Astrocyte (in vitro differentiated cells and primary cell): Measurements from ENCODE around the gene PTTG1. TPM values are rescaled to one million over a fixed set of nuclear protein-coding genes. Genes with fewer than 3 reads are reported as not detected.

ENCODE experiments used
- DNase-seq: peaks from one replicate; pipeline ENCODE4 v3.0.0-alpha.2; 2010; ENCODE audit warnings: low read depth
- FAIRE-seq: peaks from 2 replicates; lab custom pipeline; 2011; peaks lifted over from hg19 to GRCh38; lab: Jason Lieb, UNC
- H2AFZ ChIP-seq: 2 replicates; pipeline ENCODE4 v1.6.0; 2012; ENCODE audit warnings: low read depth, low read length, inconsistent platforms
- H3K27ac ChIP-seq: 2 replicates; pipeline ENCODE4 v1.5.1; 2011; ENCODE audit warnings: low read depth, low read length, inconsistent platforms
- H3K27me3 ChIP-seq: 2 replicates; pipeline ENCODE4 v1.6.0; 2011; ENCODE audit warnings: low read length, inconsistent platforms; ENCODE audit not compliant: insufficient read depth
- H3K36me3 ChIP-seq: 2 replicates; pipeline ENCODE4 v1.5.1; 2011; ENCODE audit warnings: low read length, inconsistent platforms; ENCODE audit not compliant: insufficient read depth
- H3K4me1 ChIP-seq: 2 replicates; pipeline ENCODE4 v1.5.1; 2011; ENCODE audit warnings: low read length, inconsistent platforms; ENCODE audit not compliant: insufficient read depth
- H3K4me2 ChIP-seq: 2 replicates; pipeline ENCODE4 v1.6.0; 2012; ENCODE audit warnings: low read length, inconsistent platforms
- H3K4me3 ChIP-seq: 2 replicates; pipeline ENCODE4 v1.5.1; 2011; ENCODE audit warnings: low read depth, mild to moderate bottlenecking, low read length, inconsistent platforms; ENCODE audit not compliant: insufficient read depth
- H3K79me2 ChIP-seq: 2 replicates; pipeline ENCODE4 v1.6.0; 2012; ENCODE audit warnings: mild to moderate bottlenecking, low read length, inconsistent platforms; ENCODE audit not compliant: insufficient read depth
- H3K9ac ChIP-seq: 2 replicates; pipeline ENCODE4 v1.6.0; 2012; ENCODE audit warnings: mild to moderate bottlenecking, low read length, inconsistent platforms
- H3K9me3 ChIP-seq: 2 replicates; pipeline ENCODE4 v1.5.1; 2012; ENCODE audit warnings: low read depth, mild to moderate bottlenecking, low read length, inconsistent platforms; ENCODE audit not compliant: insufficient read depth
- H4K20me1 ChIP-seq: 2 replicates; pipeline ENCODE4 v1.6.0; 2012; ENCODE audit warnings: low read length, inconsistent platforms; ENCODE audit not compliant: insufficient read depth
- H3K27ac Mint-ChIP-seq: one replicate; pipeline ENCODE4 v1.8.0; 2021; ENCODE audit warnings: mild to moderate bottlenecking, mixed read lengths; ENCODE audit not compliant: unreplicated experiment
- H3K27me3 Mint-ChIP-seq: one replicate; pipeline ENCODE4 v1.8.0; 2021; ENCODE audit warnings: low read depth, mixed read lengths; ENCODE audit not compliant: unreplicated experiment
- H3K36me3 Mint-ChIP-seq: one replicate; pipeline ENCODE4 v1.8.0; 2021; ENCODE audit warnings: low read depth, mixed read lengths; ENCODE audit not compliant: unreplicated experiment
- H3K4me1 Mint-ChIP-seq: one replicate; pipeline ENCODE4 v1.8.0; 2021; ENCODE audit warnings: low read depth, mixed read lengths; ENCODE audit not compliant: unreplicated experiment
- H3K4me3 Mint-ChIP-seq: one replicate; pipeline ENCODE4 v1.8.0; 2021; ENCODE audit warnings: mild to moderate bottlenecking, moderate library complexity, mixed read lengths; ENCODE audit not compliant: unreplicated experiment
- H3K9me3 Mint-ChIP-seq: one replicate; pipeline ENCODE4 v1.8.0; 2021; ENCODE audit warnings: mild to moderate bottlenecking, mixed read lengths; ENCODE audit not compliant: unreplicated experiment
- EZH2 ChIP-seq: IDR thresholded peaks from 2 replicates; pipeline ENCODE4 v1.6.1; 2012; ENCODE audit warnings: mild to moderate bottlenecking, low read length, inconsistent platforms; ENCODE audit not compliant: insufficient read depth
- total RNA-seq: library from RNA; stranded (reverse); gene quantifications from 2 replicates; pipeline ENCODE4 v1.2.1, GENCODE V29; 2021
- TF ChIP-seq, protein P1 (sequence below): IDR thresholded peaks from 2 replicates; pipeline ENCODE4 v1.5.1; 2011; ENCODE audit warnings: low read depth, mild to moderate bottlenecking, inconsistent platforms, low read length, moderate library complexity; ENCODE audit not compliant: insufficient read depth

Gene PTTG1
- total RNA-seq, 1 donor from 2014 or later = 20.4 TPM

DNA sequence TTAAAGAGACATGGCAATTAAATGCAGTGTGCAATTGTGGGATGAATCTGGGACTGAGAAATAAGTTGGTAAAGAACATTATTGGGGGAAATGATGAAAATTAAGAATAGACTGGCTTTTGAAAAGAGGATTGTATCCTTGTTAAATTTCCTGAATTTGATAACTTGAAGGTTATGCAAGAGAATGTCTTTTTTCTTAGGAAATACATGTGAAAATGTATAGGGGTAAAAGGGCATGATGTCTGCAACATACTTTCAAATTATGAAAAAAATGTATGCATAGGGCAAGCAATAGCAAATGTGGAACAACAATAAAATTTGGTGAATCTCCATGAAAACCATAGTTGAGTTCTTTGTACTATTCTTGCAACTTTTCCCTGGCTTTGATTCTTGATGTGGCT lies 24.1 kb downstream of the PTTG1 start:
- H3K9me3 ChIP-seq = no peaks in the 10 kb centered on the region
- H3K27ac Mint-ChIP-seq = no peak overlapping the region
- no peaks in the 10 kb centered on the region for H3K79me2 ChIP-seq
- H3K36me3 ChIP-seq = no peaks in the 10 kb centered on the region
- H2AFZ ChIP-seq = no peak overlapping the region
- no peak for FAIRE-seq
- peaks cover 6% of the 10 kb centered on the region for H3K9me3 Mint-ChIP-seq
- no peak overlapping the region for H3K9ac ChIP-seq
- no peak overlapping the region for H3K4me3 ChIP-seq
- no peaks in the 10 kb centered on the region for H3K36me3 Mint-ChIP-seq
- no peak overlapping the region for H3K27ac ChIP-seq
- no peaks in the 10 kb centered on the region for H4K20me1 ChIP-seq
- H3K4me1 Mint-ChIP-seq = no peaks in the 10 kb centered on the region
- H3K4me1 ChIP-seq = no peaks in the 10 kb centered on the region
- H3K4me2 ChIP-seq = no peak overlapping the region
- H3K4me3 Mint-ChIP-seq = no peak overlapping the region
- H3K27me3 ChIP-seq = no peaks in the 10 kb centered on the region
- no peak for TF ChIP-seq EZH2
- TF ChIP-seq, protein P1, sequence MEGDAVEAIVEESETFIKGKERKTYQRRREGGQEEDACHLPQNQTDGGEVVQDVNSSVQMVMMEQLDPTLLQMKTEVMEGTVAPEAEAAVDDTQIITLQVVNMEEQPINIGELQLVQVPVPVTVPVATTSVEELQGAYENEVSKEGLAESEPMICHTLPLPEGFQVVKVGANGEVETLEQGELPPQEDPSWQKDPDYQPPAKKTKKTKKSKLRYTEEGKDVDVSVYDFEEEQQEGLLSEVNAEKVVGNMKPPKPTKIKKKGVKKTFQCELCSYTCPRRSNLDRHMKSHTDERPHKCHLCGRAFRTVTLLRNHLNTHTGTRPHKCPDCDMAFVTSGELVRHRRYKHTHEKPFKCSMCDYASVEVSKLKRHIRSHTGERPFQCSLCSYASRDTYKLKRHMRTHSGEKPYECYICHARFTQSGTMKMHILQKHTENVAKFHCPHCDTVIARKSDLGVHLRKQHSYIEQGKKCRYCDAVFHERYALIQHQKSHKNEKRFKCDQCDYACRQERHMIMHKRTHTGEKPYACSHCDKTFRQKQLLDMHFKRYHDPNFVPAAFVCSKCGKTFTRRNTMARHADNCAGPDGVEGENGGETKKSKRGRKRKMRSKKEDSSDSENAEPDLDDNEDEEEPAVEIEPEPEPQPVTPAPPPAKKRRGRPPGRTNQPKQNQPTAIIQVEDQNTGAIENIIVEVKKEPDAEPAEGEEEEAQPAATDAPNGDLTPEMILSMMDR = no peak
- H3K27me3 Mint-ChIP-seq = no peaks in the 10 kb centered on the region
- no peak for DNase-seq

DNA sequence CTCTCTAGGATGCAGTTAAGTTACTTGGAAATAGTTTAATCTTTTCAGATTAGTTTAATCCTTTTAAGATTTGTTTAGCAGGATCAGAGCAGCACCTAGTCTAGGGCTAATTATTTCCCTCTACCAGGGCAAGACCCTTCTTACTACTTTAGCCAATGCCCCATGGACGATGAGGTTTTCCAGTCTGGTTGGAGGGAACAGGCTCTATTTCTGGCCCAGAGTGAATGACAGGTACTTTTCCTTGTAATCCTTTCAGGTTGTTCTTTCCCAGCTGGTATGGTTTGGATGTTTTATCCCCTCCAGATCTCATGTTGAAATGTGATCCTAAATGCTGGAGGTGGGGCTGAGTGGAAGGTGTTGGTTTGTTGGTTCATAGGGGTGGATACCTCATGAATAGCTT lies 27.2 kb downstream of the PTTG1 start:
- FAIRE-seq = no peak
- peaks cover 3% of the 10 kb centered on the region for H3K27me3 Mint-ChIP-seq

DNA sequence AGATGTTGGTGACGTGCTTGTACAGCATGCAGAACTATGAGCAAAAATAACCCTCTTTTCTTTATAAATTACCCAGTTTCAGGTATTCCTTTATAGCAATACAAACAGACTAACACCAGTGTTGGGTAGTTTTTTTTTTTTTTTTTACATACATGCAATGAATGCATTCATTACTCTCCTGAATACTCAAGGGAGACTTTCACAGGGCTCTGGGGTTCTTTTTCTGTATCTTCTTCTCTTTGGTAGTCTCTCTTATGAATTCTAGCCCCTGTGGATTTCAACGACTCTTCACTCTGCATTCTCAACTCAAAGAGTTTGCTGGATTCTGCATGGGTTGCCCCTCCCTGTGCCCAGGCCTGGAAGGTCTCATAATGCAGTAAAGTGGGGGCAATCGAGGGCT lies 27.8 kb downstream of the PTTG1 start:
- no peaks in the 10 kb centered on the region for H3K4me1 Mint-ChIP-seq
- no peak overlapping the region for H3K27ac Mint-ChIP-seq
- peaks cover 6% of the 10 kb centered on the region for H3K27me3 Mint-ChIP-seq
- H2AFZ ChIP-seq = no peak overlapping the region
- H3K9me3 Mint-ChIP-seq = peaks cover 6% of the 10 kb centered on the region
- no peaks in the 10 kb centered on the region for H3K79me2 ChIP-seq
- no peak overlapping the region for H3K4me3 Mint-ChIP-seq
- DNase-seq = no peak
- H3K9me3 ChIP-seq = no peaks in the 10 kb centered on the region
- no peaks in the 10 kb centered on the region for H4K20me1 ChIP-seq
- H3K36me3 Mint-ChIP-seq = no peaks in the 10 kb centered on the region
- no peak for TF ChIP-seq EZH2
- TF ChIP-seq, protein P1 = no peak
- H3K4me1 ChIP-seq = no peaks in the 10 kb centered on the region
- no peak overlapping the region for H3K4me2 ChIP-seq
- no peaks in the 10 kb centered on the region for H3K36me3 ChIP-seq
- no peak overlapping the region for H3K9ac ChIP-seq
- no peak overlapping the region for H3K27ac ChIP-seq
- no peak for FAIRE-seq
- H3K4me3 ChIP-seq = no peak overlapping the region
- no peaks in the 10 kb centered on the region for H3K27me3 ChIP-seq

More for the DNA sequence above, 27.2 kb downstream of the PTTG1 start:
- Histone ChIP-seq H3K9ac (no peak overlapping the region), H3K9me3 (no peaks in the 10 kb centered on the region), H3K4me2 (no peak overlapping the region), H2AFZ (no peak overlapping the region), H3K4me1 (no peaks in the 10 kb centered on the region), H4K20me1 (no peaks in the 10 kb centered on the region), H3K79me2 (no peaks in the 10 kb centered on the region), H3K4me3 (no peak overlapping the region), H3K27me3 (no peaks in the 10 kb centered on the region), H3K36me3 (no peaks in the 10 kb centered on the region), H3K27ac (no peak overlapping the region)
- DNase-seq = no peak
- H3K4me1 Mint-ChIP-seq = no peaks in the 10 kb centered on the region
- H3K36me3 Mint-ChIP-seq = no peaks in the 10 kb centered on the region
- no peak overlapping the region for H3K4me3 Mint-ChIP-seq
- peaks cover 6% of the 10 kb centered on the region for H3K9me3 Mint-ChIP-seq
- H3K27ac Mint-ChIP-seq = no peak overlapping the region
- TF ChIP-seq, protein P1 = no peak
- no peak for TF ChIP-seq EZH2
